Measurements from ENCODE around the gene PTPRS.

DNA sequence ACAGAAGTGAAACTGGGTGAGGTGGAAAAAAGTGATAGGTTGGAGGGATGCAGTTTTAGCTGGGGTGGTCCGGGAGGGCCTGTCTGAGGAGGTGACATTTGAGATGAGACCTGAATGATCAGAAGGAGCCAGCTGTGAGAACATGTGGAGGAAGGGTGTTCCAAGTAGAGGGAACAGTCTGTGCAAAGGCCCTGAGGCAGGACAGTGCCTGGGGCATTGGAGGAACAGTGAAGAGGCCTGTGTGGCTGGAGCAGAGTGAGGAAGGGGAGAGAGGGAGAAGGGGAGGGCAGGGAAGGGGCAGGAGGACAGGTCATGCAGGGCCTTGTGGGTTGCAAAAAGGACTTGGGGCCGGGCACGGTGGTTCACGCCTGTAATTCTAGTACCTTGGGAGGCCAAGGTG, 36.3 kb upstream of the PTPRS start:
- TF ChIP-seq CTCF (IDR thresholded peaks at IDR 0.05; ENCODE audit: insufficient read depth, low read length) (no peak), GABPA (IDR thresholded peaks at IDR 0.05; ENCODE audit: low read depth) (no peak), SPI1 (IDR thresholded peaks at IDR 0.05; ENCODE audit: borderline replicate concordance, low read depth) (no peak), POLR2AphosphoS5 (IDR thresholded peaks at IDR 0.05; ENCODE audit: low read depth) (no peak)
- TF ChIP-seq, protein P1, sequence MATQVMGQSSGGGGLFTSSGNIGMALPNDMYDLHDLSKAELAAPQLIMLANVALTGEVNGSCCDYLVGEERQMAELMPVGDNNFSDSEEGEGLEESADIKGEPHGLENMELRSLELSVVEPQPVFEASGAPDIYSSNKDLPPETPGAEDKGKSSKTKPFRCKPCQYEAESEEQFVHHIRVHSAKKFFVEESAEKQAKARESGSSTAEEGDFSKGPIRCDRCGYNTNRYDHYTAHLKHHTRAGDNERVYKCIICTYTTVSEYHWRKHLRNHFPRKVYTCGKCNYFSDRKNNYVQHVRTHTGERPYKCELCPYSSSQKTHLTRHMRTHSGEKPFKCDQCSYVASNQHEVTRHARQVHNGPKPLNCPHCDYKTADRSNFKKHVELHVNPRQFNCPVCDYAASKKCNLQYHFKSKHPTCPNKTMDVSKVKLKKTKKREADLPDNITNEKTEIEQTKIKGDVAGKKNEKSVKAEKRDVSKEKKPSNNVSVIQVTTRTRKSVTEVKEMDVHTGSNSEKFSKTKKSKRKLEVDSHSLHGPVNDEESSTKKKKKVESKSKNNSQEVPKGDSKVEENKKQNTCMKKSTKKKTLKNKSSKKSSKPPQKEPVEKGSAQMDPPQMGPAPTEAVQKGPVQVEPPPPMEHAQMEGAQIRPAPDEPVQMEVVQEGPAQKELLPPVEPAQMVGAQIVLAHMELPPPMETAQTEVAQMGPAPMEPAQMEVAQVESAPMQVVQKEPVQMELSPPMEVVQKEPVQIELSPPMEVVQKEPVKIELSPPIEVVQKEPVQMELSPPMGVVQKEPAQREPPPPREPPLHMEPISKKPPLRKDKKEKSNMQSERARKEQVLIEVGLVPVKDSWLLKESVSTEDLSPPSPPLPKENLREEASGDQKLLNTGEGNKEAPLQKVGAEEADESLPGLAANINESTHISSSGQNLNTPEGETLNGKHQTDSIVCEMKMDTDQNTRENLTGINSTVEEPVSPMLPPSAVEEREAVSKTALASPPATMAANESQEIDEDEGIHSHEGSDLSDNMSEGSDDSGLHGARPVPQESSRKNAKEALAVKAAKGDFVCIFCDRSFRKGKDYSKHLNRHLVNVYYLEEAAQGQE (IDR thresholded peaks at IDR 0.05; ENCODE audit: insufficient replicate concordance, low read depth) = no peak

Data from HL-60 (cell line).